K562 (cell line): Measurements from ENCODE around the gene KDM4C. TPM values are rescaled to one million over a fixed set of nuclear protein-coding genes. Genes with fewer than 3 reads are reported as not detected.

Source experiments
- DDX20 ChIP-seq: fragments of 450-650 bp; IDR thresholded peaks from 2 replicates; pipeline ENCODE4 v1.6.1; 2016; ENCODE audit warnings: missing genetic modification characterization, low read depth, mild to moderate bottlenecking, missing compliant biosample characterization, moderate library complexity
- MECOM ChIP-seq: fragments of 250-450 bp; sonication (Bioruptor Pico); IDR thresholded peaks from 2 replicates; pipeline ENCODE4 v1.8.0; 2022; ENCODE audit warnings: inconsistent platforms
- NFRKB ChIP-seq: fragments of 450-650 bp; IDR thresholded peaks from 2 replicates; pipeline ENCODE4 v1.6.1; 2016; ENCODE audit warnings: low read depth
- PHB2 ChIP-seq: fragments of 450-650 bp; IDR thresholded peaks from 2 replicates; pipeline ENCODE4 v1.6.1; 2017; ENCODE audit warnings: low read depth
- POLR3A ChIP-seq: IDR thresholded peaks from 2 replicates; pipeline ENCODE4 v1.6.1; 2011; ENCODE audit warnings: borderline replicate concordance, mild to moderate bottlenecking, moderate library complexity; ENCODE audit not compliant: insufficient read length, insufficient read depth; ENCODE audit errors: extremely low read depth
- ZBTB8A ChIP-seq: fragments of 450-650 bp; IDR thresholded peaks from 2 replicates; pipeline ENCODE4 v1.6.1; 2018; ENCODE audit warnings: mild to moderate bottlenecking, moderate library complexity; ENCODE audit not compliant: partially characterized antibody
- ZNF12 ChIP-seq: sonication (generic); formaldehyde crosslinking; IDR thresholded peaks from 2 replicates; pipeline ENCODE4 v1.4.0; 2020; ENCODE audit warnings: mild to moderate bottlenecking, missing genetic modification reagents
- ZNF282 ChIP-seq: sonication (generic); formaldehyde crosslinking; IDR thresholded peaks from 2 replicates; pipeline ENCODE4 v1.8.1; 2023; ENCODE audit warnings: missing genetic modification reagents
- polyA plus RNA-seq, 8 experiments: library from polyadenylated mRNA; depleted of rRNA in 4 of 8; stranded (reverse) in 5 of 8; unstranded in 3 of 8; fragments of >200 nt; fragmentation: Nextera tagmentation in 2 of 8; fragmentation: Illumina TruSeq in 1 of 8; extraction: Ambion mirVana in 2 of 8; extraction: Trizol in 1 of 8; gene quantifications; 2 replicates each; pipeline versions ENCODE4 v1.2.1 to v1.2.3, GENCODE V29; 2011 to 2014; ENCODE audit warnings: inconsistent platforms in 1 of 8, missing spikeins in 1 of 8
- total RNA-seq, 7 experiments: library from RNA; depleted of rRNA in 6 of 7; stranded (reverse); fragments of >200 nt in 6 of 7; fragmentation: Illumina TruSeq in 2 of 7; extraction: Trizol in 2 of 7; gene quantifications; 2 replicates each; pipeline versions ENCODE4 v1.2.1 to v1.2.3, GENCODE V29; 2011 to 2021; ENCODE audit warnings: low replicate concordance in 1 of 7
- TF ChIP-seq, protein P1 (sequence below): IDR thresholded peaks from 2 replicates; pipeline ENCODE4 v1.6.1; 2016; ENCODE audit warnings: missing genetic modification characterization, missing compliant biosample characterization
- TF ChIP-seq, protein P2 (sequence below): fragments of 250-450 bp; sonication (Bioruptor Pico); IDR thresholded peaks from 2 replicates; pipeline ENCODE4 v1.5.0; 2021
- TF ChIP-seq, protein P3 (sequence below), 2 experiments: fragments of 250-450 bp in 1 of 2; fragments of 450-650 bp in 1 of 2; sonication (Bioruptor Pico) in 1 of 2; IDR thresholded peaks; 2 replicates each; pipeline versions ENCODE4 v1.6.1 to v1.8.0; 2016 to 2021; ENCODE audit warnings: mild to moderate bottlenecking in 2 of 2, moderate library complexity in 2 of 2, missing compliant biosample characterization in 1 of 2, missing genetic modification characterization in 1 of 2

Gene KDM4C
- total and polyA plus RNA-seq, 9 of the 15 experiments (the other 6 are each of a cell fraction or from before 2014, with no cell fraction given) = 5.4 to 17.0 (median 12.6) TPM

DNA sequence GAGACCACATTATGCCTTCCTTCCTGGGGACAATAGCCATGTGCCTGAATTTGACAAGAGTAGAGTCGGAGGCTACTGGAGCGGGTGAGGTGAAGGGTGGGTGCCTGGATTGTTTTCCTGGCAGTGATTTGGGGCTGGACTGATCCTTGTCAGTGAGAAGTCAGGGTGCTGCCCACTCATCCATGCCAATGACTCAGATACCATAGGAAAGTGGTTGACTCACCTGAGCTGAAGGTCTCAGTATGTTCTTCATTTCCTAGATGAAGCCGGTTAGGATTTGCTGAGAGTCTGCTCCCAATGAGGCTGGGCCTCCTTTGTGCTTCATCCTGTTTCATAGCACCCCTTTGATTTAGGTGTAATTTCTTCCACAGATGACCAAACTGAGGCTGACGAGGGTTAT lies 366.0 kb downstream of the KDM4C start (continued):
- TF ChIP-seq ZNF282 (CRISPR knock-in tag) (no peak), PHB2 (no peak), NFRKB (no peak), DDX20 (no peak), MECOM (CRISPR knock-in tag) (no peak), ZNF12 (CRISPR knock-in tag) (no peak), POLR3A (no peak), ZBTB8A (no peak)
- TF ChIP-seq, protein P1, sequence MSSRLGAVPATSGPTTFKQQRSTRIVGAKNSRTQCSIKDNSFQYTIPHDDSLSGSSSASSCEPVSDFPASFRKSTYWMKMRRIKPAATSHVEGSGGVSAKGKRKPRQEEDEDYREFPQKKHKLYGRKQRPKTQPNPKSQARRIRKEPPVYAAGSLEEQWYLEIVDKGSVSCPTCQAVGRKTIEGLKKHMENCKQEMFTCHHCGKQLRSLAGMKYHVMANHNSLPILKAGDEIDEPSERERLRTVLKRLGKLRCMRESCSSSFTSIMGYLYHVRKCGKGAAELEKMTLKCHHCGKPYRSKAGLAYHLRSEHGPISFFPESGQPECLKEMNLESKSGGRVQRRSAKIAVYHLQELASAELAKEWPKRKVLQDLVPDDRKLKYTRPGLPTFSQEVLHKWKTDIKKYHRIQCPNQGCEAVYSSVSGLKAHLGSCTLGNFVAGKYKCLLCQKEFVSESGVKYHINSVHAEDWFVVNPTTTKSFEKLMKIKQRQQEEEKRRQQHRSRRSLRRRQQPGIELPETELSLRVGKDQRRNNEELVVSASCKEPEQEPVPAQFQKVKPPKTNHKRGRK = no peak
- TF ChIP-seq, protein P2, sequence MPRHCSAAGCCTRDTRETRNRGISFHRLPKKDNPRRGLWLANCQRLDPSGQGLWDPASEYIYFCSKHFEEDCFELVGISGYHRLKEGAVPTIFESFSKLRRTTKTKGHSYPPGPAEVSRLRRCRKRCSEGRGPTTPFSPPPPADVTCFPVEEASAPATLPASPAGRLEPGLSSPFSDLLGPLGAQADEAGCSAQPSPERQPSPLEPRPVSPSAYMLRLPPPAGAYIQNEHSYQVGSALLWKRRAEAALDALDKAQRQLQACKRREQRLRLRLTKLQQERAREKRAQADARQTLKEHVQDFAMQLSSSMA (CRISPR knock-in tag) = no peak
- TF ChIP-seq, protein P3, sequence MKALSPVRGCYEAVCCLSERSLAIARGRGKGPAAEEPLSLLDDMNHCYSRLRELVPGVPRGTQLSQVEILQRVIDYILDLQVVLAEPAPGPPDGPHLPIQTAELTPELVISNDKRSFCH (CRISPR knock-in tag; IDR thresholded peaks at IDR 0.05) = no peak
- TF ChIP-seq, protein P3 (tag; IDR thresholded peaks at IDR 0.05) = no peak
